HG03103 (cell line): Measurements from ENCODE around the gene KRTAP20-3.

Source experiments
- ATAC-seq: cut with Tn5 transposase; IDR thresholded peaks from one replicate; pipeline ENCODE4 v1.9.1; 2021; ENCODE audit warnings: low read depth; ENCODE audit not compliant: unreplicated experiment

The KRTAP20-3 gene

DNA sequence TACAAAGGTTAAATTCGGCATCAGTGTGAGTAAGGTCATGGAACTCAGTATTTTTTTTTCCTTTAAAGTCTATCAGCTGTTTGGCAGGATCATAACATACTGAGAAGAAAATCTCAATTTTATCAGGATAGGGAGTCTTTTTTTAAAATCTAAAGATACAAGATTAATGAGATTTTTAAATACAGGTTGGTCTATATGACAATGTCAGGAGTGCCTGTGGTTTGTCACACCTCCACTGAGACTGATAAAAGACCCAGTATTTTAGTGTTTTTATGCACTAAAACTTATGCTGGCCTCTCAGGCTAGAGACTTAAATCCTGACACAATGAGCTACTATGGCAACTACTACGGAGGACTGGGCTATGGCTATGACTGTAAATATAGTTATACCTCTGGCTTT is at the start of gene KRTAP20-3:
KRTAP20-3 (plus strand) TSS at position 301 of the 400 bp plus-strand sequence.
- ATAC-seq = no peak

DNA sequence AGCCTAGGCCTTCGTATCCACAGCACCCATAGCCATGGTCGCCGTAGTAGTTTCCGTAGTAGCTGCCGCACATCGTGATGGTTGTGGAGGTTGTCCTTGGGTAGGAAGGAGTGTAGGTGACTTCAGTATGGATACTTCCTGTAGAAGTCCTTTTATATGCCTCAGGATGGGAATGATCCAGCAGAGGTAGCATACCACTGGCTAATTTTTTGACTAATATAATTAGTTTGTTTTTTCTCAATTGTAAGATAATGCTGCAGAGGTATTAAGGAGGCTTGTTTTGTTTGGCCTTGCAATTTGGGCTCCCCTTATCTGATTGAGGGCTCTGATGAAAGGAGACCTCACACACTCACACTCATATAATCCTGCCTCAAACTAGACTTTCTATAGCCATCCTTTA is 43.9 kb upstream of the KRTAP20-3 start, which contains the start of gene KRTAP6-2:
KRTAP6-2 (minus strand) TSS at position 101 of the 400 bp plus-strand sequence; CDS start at position 73, 28 bp downstream.
- ATAC-seq = no peak

GRCh38 chr21:30600787-30601186 is 41.9 kb upstream of the KRTAP20-3 start, which contains the start of gene KRTAP22-1:
Gene KRTAP22-1, plus strand, starts transcription at chr21:30601087.
- no peak for ATAC-seq

- no peak for ATAC-seq
These were observed 36.7 kb upstream of the KRTAP20-3 start for GRCh38 chr21:30605968-30606367.

- ATAC-seq = no peak
These were observed 30.5 kb upstream of the KRTAP20-3 start for GRCh38 chr21:30612132-30612531.

- ATAC-seq = no peak
These were observed 28.8 kb upstream of the KRTAP20-3 start, which contains the start of gene KRTAP6-1 for GRCh38 chr21:30613836-30614235. Gene KRTAP6-1, minus strand, starts transcription at chr21:30613930. Its CDS starts 26 bp downstream, at chr21:30613904.

- no peak for ATAC-seq
These were observed 27.5 kb upstream of the KRTAP20-3 start for GRCh38 chr21:30615199-30615598.

DNA sequence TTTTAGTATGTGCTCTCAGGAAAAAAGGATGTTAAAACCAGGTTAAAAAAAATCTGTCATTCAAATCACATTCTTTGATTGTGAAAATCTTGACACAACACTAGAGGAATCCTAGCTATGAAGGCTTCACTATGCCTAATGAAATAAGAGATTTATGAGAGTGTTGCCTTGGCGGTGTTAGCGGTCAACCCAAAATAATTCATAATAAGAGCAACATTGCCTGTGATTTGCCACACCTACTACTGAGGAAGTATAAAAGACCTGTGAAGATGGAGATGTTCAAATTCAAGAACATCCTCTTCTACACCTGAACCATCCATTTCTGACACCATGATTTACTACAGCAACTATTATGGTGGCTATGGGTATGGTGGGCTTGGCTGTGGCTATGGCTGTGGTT is 26.5 kb upstream of the KRTAP20-3 start, which contains the start of gene KRTAP20-1:
KRTAP20-1 (plus strand) TSS at position 301 of the 400 bp plus-strand sequence; CDS start at position 331, 30 bp downstream.
- no peak for ATAC-seq

DNA sequence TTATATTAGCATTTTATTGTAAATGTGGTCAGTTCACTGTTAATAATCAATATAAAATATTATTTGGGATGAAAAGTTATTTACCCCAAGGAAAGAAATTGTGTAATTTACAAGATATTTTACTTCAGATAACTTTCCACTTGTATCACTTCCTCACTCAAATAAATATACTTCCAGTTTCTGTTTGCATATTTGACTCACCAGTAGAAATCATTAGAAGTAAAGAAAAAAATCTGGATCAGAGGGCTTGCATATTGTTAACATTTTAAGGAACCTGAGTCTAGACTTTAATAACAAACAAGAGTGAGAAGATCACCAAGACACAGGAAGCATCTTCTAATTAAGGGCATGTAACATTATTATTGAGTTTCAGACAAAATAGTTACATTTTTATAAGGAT is 22.6 kb upstream of the KRTAP20-3 start:
- no peak for ATAC-seq

DNA sequence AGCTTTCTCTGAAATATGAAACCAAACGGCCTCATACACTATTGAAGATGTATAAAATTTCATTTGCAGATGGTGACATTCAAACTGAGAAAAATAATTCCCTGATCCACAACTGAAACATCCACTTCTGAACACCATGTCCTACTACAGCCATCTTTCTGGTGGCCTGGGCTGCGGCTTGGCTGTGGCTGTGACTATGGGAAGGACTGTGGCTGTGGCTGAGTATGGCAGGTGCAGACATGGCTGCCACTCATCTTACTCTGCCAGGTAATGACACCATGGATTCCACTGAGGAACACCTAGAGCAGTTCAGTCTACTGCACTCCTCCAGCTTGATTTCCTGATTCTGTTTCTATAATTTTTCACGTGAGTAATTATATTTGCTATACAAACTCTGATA is 22.1 kb upstream of the KRTAP20-3 start, which contains the start of gene KRTAP20-4:
KRTAP20-4 (plus strand) TSS at position 106 of the 400 bp plus-strand sequence.
- ATAC-seq = no peak

GRCh38 chr21:30623362-30623761 is 19.3 kb upstream of the KRTAP20-3 start:
- ATAC-seq = no peak

DNA sequence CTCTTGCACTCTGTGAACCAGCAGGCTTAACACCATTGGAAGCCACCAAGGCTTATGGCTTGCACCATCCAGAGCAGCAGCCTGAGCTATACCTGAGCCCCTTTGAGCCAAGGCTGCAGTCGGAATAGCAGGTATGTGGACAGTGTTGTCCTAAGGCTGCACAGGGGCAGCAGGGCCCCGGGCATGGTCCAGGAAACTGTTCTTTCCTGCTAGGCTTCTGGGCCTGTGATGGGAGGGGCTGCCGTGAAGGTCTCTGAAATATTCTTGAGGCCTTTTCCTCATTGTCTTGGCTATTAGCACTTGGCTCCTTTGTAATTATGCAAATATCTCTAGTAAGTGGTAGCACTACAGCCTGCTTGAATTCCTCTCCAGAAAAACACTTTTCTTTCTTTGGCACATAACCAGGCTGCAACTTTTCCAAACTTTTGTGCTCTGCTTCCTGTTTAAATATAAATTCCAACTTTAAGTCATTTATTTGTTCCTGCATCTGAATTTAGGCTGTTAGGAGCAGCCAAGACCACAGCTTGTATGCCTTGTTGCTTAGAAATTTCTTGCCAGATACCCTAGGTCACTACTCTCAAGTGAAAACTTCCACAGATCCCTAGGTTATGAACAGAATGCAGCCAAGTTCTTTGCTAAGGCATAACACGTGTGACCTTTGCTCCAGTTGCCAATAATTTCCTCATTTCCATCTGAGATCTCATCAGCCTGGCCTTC is 17.1 kb upstream of the KRTAP20-3 start:
- ATAC-seq = no peak

GRCh38 chr21:30628109-30628508 is 14.6 kb upstream of the KRTAP20-3 start:
- ATAC-seq = no peak

DNA sequence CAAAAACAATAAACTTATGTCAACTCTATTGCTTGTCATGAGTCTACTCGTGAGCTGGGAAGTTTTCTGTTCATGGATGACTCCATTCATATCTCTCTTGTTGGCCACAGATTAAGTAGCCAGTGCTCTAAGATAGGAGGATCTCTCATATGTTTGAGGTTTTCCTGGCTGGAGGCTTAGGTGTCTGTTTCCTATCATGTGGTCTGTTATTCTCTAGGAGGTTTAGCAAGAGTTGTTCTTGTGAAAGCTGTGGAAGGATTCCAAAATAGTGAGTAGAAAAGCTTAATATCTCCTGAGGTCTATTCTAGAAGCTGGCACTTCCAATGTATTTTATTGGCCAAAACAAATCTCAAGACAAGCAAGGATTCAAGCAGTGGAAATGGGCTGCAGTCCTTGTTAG is 13.5 kb upstream of the KRTAP20-3 start:
- ATAC-seq = no peak

- ATAC-seq = no peak
These were observed 7.8 kb upstream of the KRTAP20-3 start, which contains the start of gene KRTAP20-2 for GRCh38 chr21:30634906-30635305. Gene KRTAP20-2, plus strand, starts transcription at chr21:30635206. Its CDS starts 58 bp downstream, at chr21:30635264.

- ATAC-seq = no peak
These were observed 4.0 kb upstream of the KRTAP20-3 start for GRCh38 chr21:30638686-30639085.

GRCh38 chr21:30646904-30647414 is 4.3 kb downstream of the KRTAP20-3 start:
- no peak for ATAC-seq

DNA sequence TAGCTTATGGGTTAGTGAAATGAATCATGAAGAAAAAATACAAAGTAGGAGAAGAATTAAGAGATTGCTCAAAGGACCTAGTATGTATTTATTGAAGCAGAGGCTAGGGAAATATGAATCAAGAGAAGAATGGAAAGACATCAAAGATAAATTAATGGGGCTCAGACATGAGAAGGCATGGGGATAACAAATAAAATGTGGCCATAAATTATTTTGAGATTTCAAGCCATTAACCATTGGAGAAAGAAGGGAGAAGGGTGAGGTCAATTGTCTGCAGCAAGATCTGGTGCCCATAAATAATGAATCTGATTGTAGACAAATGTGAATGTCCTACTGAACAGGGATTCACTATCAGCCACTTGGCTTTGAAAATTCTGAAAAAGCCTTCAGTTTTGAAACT is 10.2 kb downstream of the KRTAP20-3 start:
- ATAC-seq = no peak

- ATAC-seq = no peak
These were observed 26.1 kb downstream of the KRTAP20-3 start for GRCh38 chr21:30668776-30669175.

DNA sequence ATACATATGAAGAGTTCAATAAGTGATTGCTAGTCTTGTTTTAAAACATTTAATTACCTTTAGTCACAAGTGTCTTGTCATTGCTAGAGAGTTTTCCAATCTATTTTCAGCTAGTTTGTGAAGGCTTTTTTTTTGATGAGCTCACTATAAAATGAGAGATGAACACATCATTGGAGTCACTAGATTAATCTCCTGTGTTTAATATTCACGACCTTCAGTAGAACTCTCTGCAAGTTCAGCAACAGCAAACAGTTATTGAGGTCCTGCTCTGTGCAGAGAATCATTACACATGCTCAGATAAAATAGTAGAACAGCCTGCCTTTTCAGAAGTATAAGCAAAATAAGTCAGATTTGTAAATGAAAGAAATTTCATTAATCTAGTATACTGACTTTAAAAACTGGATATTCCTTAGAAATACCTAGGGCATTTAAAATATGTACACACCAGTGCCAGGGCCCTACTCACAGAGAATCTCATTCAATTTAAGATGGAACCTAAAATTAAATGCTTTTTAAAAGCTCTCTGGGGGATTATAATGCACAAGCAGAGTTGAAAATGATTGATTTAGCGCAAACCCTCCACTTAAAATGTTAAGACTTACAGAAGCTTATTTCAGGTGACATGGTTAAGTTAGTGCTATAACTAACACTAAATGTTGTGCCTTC is 30.5 kb downstream of the KRTAP20-3 start:
- ATAC-seq = no peak

DNA sequence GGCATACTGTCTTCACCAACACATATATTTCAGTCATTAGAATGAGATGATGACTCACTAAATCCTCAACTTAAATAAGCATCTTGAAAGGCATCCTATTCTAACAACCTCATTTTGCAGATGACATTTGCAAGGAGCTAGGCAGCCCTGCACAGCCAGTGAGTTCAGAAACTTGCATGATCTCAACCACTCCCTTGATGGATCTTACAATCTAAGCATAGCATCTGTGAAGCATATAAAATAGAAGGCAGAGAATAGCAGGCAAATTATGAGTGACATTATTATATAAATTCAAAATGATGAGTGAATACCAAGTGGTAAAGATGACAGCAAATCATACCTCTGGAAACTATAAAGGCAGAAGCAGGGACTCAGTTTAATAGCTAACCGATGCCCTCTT is 31.6 kb downstream of the KRTAP20-3 start:
- ATAC-seq = no peak
